ENCODE data around the gene ABCB1.

DNA sequence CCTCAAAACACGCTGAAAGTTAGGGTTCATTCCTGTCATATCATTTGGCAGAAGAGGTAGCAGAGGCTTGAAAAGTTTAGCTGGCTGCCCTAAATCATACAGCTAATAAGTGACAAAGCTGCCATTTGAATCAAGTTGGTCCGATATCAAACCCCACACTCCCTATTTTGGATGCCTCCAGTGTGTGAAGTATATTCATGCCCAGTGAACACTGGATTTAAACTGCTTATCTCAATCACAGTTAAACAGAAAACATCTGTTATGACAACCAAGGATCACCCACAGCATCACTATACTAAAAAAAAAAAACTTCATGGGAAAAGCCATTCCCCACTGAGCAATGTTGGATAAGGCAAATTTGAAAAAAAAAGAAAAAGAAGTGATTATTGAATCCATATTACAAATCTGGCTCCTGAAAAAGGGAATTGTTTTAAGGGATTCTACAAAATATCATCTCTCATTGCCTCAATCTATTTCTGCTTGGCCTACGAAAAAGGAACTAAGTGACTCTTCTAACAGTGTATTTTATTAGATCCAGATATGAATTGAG, 48.3 kb downstream of the ABCB1 start:
- TF ChIP-seq POLR2AphosphoS5 (IDR thresholded peaks at IDR 0.05; ENCODE audit: borderline replicate concordance, low read depth, low read length) (no peak), EZH2 (IDR thresholded peaks at IDR 0.05) (no peak)

All from SK-N-MC (cell line).